ENCODE data around the gene SMIM36.

Gene SMIM36

DNA sequence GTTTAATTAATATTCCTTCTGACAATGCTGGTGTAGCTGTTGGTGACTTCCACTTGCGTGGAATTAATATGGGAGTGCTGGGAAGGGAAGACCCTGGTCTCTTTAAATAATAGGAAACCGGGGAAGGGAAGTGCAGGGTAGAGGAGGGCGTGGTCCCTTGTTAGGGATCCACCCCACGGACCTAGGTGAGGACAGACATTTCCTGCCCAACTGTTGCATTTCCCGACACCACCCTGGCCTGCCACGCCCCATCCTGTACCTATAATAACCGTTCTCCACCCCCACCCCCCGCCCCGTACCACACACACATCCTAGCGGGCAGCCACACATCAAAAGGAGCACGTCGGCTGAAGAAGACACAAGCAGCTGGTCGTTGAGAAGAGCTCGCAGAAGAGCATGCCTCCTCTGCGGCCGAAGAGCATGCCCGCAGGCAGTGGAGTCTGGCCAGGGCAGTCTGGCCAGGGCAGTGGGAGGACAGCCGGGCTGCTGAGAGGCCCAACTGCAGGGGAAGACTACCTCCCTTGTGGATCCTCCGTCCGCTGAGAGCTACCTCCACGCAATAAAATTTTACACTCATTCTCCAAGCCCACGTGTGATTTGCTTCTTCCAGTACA is 52.9 kb downstream of the SMIM36 start:
- no peak for DNase-seq (ENCODE audit: low read depth)
- H3K4me3 ChIP-seq (replicated peaks; ENCODE audit: low read depth, low read length): no peak overlapping the region
- no peak for TF ChIP-seq CTCF (IDR thresholded peaks at IDR 0.05; ENCODE audit: low read length, missing control alignments)

DNA sequence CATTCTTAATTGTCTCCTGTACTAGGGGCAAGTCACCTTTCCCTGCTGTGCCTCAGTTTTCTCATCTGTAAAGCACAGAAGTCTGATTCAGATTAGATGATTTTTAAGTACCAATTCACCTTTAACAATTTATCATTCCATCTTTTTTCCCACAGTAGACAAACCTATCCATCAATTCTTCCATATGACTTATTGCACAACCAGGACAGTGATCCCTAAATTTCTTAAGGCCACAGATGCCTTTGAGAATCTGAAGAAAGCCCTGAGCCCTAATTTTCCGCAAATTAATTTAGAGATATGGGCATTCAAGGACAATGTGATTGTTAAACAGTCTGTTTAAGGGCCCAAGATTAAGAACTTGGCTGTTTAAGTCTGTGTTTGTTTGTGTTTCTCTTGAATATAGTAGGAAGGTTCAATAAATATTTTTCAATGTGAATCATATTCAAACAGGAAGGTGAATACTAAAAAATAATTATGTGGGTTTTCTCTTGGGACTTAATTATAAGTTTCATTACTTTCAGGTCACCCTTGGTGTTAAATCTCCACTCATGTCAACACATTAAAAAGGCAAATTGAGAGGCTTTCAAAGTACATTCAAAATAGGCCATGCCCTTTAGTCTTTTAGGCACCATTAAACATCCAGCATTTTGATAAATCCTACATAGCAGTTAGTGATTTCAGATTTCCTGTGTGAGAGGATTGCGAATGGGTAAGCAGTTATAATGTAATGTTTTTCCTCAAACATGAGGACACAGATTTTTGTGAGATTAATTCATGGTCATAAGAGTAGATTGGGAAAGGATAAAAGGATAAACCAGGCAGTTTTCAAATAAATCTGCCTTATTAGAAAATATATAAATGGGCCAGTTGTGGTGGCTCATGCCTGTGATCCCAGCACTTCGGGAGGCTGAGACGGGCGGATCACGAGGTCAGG is 54.7 kb downstream of the SMIM36 start:
- DNase-seq (ENCODE audit: low read depth): no peak
- no peak for TF ChIP-seq CTCF (IDR thresholded peaks at IDR 0.05; ENCODE audit: low read length, missing control alignments)
- no peak overlapping the region for H3K4me3 ChIP-seq (replicated peaks; ENCODE audit: low read depth, low read length)

GRCh38 chr17:55454906-55455474 is 56.3 kb downstream of the SMIM36 start:
- DNase-seq (ENCODE audit: low read depth): peak; percentile 79
- no peak overlapping the region for H3K4me3 ChIP-seq (replicated peaks; ENCODE audit: low read depth, low read length)
- no peak for TF ChIP-seq CTCF (IDR thresholded peaks at IDR 0.05; ENCODE audit: low read length, missing control alignments)

DNA sequence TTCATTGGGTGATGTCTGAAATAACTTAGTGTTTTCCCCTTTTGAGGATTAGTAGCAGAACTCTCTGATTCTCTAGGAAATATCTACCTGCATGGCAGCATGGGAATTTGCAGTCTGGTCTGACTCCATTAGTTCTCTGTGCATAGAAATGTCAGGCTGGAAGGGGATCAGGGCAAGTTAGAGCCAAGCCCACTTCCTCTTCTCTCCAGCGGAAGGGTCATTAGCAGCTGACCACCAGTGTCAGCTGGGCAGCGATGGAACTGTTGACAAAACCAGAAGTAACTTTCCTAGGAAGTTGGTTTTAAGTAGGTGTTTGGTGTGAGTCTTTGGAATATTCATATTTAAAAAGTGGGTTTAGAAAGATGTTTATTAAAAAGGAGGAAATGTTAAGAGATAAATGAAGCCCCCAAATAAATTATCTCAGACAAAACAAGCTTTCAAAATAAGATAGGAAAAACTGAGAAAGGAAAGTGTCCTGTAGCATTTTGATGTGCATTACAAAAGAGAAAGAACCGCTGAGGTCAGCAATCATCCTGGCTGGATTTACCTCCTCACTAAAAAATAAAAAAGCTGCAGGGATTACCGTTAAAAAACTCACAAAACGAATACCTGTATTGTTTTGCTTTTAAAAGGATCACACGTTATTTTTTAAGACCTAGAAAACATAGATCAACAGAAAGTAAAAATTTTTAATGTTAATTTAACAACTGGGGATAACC is 57.3 kb downstream of the SMIM36 start:
- H3K4me3 ChIP-seq (replicated peaks; ENCODE audit: low read depth, low read length): no peak overlapping the region
- TF ChIP-seq CTCF (IDR thresholded peaks at IDR 0.05; ENCODE audit: low read length, missing control alignments): no peak
- no peak for DNase-seq (ENCODE audit: low read depth)

GRCh38 chr17:55452139-55452790 is 59.0 kb downstream of the SMIM36 start:
- peak; percentile 76 for DNase-seq (ENCODE audit: low read depth)
- no peak for TF ChIP-seq CTCF (IDR thresholded peaks at IDR 0.05; ENCODE audit: low read length, missing control alignments)
- no peak overlapping the region for H3K4me3 ChIP-seq (replicated peaks; ENCODE audit: low read depth, low read length)

- H3K4me3 ChIP-seq (replicated peaks; ENCODE audit: low read depth, low read length): no peak overlapping the region
- no peak for DNase-seq (ENCODE audit: low read depth)
- TF ChIP-seq CTCF (IDR thresholded peaks at IDR 0.05; ENCODE audit: low read length, missing control alignments): no peak
Measured at GRCh38 chr17:55451758-55452138, 59.5 kb downstream of the SMIM36 start.
